ENCODE data around the gene KRT79. TPM values are rescaled to one million over a fixed set of nuclear protein-coding genes. Genes with fewer than 3 reads are reported as not detected.

Gene KRT79
- total and polyA plus RNA-seq, 9 of the 15 experiments (the other 6 are each of a cell fraction or from before 2014, with no cell fraction given): 0.03 to 2.3 (median 0.23) TPM; not detected in 2

DNA sequence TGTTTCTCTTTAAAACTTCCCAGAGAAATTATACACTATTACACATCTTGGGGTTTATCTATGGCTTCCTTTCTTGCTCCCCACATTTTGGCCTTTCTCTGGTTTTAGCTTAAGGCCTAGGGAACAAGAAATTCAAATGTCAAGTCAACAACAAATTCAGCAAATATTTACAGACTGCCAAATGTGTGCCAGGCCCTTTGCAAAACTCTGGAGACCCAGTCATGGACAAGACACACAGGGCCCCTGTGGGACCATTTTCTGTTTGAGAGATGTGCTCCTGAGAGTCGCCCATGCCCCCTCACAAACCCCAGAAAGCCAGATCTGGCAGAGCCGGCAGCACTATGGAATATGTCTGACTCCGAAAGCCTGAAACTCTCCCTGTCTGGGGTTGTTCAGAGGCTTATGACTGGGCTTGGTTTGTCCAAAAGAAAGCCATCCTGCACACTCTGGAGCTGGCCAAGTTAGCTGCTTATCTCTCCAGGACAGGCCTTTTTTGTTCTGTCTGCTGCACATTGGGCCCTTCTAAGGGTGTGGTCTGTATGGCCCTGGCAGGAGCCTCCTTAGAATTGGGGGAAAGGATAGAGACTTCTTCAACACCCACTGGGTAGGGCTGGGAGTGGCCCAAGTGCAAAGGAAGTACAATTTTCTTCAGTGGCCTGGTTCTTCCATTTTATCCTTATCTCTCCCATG lies 37.1 kb downstream of the KRT79 start (continued):
- TF ChIP-seq, protein P1, sequence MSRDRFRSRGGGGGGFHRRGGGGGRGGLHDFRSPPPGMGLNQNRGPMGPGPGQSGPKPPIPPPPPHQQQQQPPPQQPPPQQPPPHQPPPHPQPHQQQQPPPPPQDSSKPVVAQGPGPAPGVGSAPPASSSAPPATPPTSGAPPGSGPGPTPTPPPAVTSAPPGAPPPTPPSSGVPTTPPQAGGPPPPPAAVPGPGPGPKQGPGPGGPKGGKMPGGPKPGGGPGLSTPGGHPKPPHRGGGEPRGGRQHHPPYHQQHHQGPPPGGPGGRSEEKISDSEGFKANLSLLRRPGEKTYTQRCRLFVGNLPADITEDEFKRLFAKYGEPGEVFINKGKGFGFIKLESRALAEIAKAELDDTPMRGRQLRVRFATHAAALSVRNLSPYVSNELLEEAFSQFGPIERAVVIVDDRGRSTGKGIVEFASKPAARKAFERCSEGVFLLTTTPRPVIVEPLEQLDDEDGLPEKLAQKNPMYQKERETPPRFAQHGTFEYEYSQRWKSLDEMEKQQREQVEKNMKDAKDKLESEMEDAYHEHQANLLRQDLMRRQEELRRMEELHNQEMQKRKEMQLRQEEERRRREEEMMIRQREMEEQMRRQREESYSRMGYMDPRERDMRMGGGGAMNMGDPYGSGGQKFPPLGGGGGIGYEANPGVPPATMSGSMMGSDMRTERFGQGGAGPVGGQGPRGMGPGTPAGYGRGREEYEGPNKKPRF (IDR thresholded peaks at IDR 0.05; ENCODE audit: low read depth, low read length): no peak
- TF ChIP-seq, protein P2, sequence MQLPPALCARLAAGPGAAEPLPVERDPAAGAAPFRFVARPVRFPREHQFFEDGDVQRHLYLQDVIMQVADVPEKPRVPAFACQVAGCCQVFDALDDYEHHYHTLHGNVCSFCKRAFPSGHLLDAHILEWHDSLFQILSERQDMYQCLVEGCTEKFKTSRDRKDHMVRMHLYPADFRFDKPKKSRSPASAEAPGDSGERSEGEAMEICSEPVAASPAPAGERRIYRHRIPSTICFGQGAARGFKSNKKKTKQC (CRISPR knock-in tag; IDR thresholded peaks at IDR 0.05): no peak
- TF ChIP-seq, protein P3, sequence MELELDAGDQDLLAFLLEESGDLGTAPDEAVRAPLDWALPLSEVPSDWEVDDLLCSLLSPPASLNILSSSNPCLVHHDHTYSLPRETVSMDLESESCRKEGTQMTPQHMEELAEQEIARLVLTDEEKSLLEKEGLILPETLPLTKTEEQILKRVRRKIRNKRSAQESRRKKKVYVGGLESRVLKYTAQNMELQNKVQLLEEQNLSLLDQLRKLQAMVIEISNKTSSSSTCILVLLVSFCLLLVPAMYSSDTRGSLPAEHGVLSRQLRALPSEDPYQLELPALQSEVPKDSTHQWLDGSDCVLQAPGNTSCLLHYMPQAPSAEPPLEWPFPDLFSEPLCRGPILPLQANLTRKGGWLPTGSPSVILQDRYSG (tag; conservative IDR thresholded peaks at IDR 0.05; ENCODE audit: low read depth): no peak
- TF ChIP-seq PTBP1 (IDR thresholded peaks at IDR 0.05; ENCODE audit: low read depth, low read length) (no peak), CCNT2 (IDR thresholded peaks at IDR 0.05; ENCODE audit: borderline replicate concordance, extremely low read depth, insufficient read length, low read depth, low read length) (peak; percentile 54), SNRNP70 (optimal IDR thresholded peaks at IDR 0.05; ENCODE audit: low read depth, low read length) (no peak), ARNT (IDR thresholded peaks at IDR 0.05) (peak in 1 of 2 experiments; percentile 80; a peak in 1 of 4 replicates), ZNF239 (CRISPR knock-in tag; IDR thresholded peaks at IDR 0.05) (no peak), HSF4 (CRISPR knock-in tag; IDR thresholded peaks at IDR 0.05; ENCODE audit: borderline replicate concordance) (no peak), GATAD2A (IDR thresholded peaks at IDR 0.05) (no peak), SRSF1 (IDR thresholded peaks at IDR 0.05; ENCODE audit: low read depth, low read length) (no peak), RBM17 (IDR thresholded peaks at IDR 0.05; ENCODE audit: borderline replicate concordance, low read depth, low read length) (no peak), NCOA4 (IDR thresholded peaks at IDR 0.05; ENCODE audit: partially characterized antibody) (no peak), NR3C1 (CRISPR knock-in tag; IDR thresholded peaks at IDR 0.05) (no peak)
- TF ChIP-seq, protein P4, sequence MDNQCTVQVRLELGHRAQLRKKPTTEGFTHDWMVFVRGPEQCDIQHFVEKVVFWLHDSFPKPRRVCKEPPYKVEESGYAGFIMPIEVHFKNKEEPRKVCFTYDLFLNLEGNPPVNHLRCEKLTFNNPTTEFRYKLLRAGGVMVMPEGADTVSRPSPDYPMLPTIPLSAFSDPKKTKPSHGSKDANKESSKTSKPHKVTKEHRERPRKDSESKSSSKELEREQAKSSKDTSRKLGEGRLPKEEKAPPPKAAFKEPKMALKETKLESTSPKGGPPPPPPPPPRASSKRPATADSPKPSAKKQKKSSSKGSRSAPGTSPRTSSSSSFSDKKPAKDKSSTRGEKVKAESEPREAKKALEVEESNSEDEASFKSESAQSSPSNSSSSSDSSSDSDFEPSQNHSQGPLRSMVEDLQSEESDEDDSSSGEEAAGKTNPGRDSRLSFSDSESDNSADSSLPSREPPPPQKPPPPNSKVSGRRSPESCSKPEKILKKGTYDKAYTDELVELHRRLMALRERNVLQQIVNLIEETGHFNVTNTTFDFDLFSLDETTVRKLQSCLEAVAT (IDR thresholded peaks at IDR 0.05): no peak
- TF ChIP-seq, protein P5, sequence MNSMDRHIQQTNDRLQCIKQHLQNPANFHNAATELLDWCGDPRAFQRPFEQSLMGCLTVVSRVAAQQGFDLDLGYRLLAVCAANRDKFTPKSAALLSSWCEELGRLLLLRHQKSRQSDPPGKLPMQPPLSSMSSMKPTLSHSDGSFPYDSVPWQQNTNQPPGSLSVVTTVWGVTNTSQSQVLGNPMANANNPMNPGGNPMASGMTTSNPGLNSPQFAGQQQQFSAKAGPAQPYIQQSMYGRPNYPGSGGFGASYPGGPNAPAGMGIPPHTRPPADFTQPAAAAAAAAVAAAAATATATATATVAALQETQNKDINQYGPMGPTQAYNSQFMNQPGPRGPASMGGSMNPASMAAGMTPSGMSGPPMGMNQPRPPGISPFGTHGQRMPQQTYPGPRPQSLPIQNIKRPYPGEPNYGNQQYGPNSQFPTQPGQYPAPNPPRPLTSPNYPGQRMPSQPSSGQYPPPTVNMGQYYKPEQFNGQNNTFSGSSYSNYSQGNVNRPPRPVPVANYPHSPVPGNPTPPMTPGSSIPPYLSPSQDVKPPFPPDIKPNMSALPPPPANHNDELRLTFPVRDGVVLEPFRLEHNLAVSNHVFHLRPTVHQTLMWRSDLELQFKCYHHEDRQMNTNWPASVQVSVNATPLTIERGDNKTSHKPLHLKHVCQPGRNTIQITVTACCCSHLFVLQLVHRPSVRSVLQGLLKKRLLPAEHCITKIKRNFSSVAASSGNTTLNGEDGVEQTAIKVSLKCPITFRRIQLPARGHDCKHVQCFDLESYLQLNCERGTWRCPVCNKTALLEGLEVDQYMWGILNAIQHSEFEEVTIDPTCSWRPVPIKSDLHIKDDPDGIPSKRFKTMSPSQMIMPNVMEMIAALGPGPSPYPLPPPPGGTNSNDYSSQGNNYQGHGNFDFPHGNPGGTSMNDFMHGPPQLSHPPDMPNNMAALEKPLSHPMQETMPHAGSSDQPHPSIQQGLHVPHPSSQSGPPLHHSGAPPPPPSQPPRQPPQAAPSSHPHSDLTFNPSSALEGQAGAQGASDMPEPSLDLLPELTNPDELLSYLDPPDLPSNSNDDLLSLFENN (IDR thresholded peaks at IDR 0.05; ENCODE audit: low read depth in 2 of 2, low read length in 2 of 2): peak in 1 of 2 experiments; percentile 65; a peak in 1 of 4 replicates
- TF ChIP-seq, protein P6, sequence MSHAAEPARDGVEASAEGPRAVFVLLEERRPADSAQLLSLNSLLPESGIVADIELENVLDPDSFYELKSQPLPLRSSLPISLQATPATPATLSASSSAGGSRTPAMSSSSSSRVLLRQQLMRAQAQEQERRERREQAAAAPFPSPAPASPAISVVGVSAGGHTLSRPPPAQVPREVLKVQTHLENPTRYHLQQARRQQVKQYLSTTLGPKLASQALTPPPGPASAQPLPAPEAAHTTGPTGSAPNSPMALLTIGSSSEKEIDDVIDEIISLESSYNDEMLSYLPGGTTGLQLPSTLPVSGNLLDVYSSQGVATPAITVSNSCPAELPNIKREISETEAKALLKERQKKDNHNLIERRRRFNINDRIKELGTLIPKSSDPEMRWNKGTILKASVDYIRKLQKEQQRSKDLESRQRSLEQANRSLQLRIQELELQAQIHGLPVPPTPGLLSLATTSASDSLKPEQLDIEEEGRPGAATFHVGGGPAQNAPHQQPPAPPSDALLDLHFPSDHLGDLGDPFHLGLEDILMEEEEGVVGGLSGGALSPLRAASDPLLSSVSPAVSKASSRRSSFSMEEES (CRISPR knock-in tag; IDR thresholded peaks at IDR 0.05): no peak

All from K562 (cell line).